ENCODE data around the gene F2.

F2 gene

GRCh38 chr11:46675288-46675851 is 43.6 kb upstream of the F2 start:
- no peak overlapping the region for H3K4me3 ChIP-seq (replicated peaks in 1 of 2; ENCODE audit: low read depth in 2 of 2, low read length in 2 of 2)
- TF ChIP-seq, protein P1, sequence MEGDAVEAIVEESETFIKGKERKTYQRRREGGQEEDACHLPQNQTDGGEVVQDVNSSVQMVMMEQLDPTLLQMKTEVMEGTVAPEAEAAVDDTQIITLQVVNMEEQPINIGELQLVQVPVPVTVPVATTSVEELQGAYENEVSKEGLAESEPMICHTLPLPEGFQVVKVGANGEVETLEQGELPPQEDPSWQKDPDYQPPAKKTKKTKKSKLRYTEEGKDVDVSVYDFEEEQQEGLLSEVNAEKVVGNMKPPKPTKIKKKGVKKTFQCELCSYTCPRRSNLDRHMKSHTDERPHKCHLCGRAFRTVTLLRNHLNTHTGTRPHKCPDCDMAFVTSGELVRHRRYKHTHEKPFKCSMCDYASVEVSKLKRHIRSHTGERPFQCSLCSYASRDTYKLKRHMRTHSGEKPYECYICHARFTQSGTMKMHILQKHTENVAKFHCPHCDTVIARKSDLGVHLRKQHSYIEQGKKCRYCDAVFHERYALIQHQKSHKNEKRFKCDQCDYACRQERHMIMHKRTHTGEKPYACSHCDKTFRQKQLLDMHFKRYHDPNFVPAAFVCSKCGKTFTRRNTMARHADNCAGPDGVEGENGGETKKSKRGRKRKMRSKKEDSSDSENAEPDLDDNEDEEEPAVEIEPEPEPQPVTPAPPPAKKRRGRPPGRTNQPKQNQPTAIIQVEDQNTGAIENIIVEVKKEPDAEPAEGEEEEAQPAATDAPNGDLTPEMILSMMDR (IDR thresholded peaks at IDR 0.05; ENCODE audit: low read depth, low read length), result peak; percentile 26
- DNase-seq (ENCODE audit: low read depth in 2 of 2), result peak; percentile 76

GRCh38 chr11:46675949-46676348 is 43.1 kb upstream of the F2 start:
- TF ChIP-seq, protein P1 (IDR thresholded peaks at IDR 0.05; ENCODE audit: low read depth, low read length), result no peak
- no peak overlapping the region for H3K4me3 ChIP-seq (replicated peaks in 1 of 2; ENCODE audit: low read depth in 2 of 2, low read length in 2 of 2)
- DNase-seq (ENCODE audit: low read depth in 2 of 2), result no peak

DNA sequence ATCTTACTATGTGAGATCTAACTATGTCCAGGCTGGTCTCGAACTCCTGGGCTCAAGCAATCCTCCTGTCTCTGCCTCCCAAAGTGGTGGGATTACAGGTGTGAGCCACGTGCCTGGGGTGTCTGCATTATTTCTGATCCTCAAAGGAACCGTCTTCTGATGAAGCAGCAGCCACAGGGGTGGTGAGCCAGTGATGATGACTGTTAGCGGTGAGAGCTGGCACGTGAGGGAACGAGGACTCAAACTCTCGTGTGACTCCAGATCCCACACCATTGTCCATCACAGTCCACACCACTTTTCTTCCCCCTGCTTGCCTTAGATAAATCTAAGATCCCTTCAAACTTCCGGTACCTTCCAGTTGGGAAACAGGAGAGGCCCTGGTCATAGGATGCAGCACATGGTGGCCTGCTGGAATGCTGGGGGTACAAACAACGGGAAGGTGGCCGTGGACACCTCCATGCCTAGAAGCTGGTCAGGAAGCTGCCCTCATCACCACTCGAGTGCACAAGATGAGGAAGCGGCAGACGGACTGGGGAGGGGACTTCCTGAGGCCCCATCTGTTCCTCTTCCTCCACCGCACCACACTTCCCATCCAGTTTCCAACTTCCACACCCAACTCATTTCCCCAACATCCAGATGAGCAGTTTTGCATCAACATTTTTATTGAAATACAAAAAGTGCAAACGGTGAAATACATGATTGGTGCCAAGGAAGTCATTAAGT is 42.4 kb upstream of the F2 start:
- TF ChIP-seq, protein P1 (IDR thresholded peaks at IDR 0.05; ENCODE audit: low read depth, low read length), result no peak
- H3K4me3 ChIP-seq (replicated peaks in 1 of 2; ENCODE audit: low read depth in 2 of 2, low read length in 2 of 2), result no peak overlapping the region

DNA sequence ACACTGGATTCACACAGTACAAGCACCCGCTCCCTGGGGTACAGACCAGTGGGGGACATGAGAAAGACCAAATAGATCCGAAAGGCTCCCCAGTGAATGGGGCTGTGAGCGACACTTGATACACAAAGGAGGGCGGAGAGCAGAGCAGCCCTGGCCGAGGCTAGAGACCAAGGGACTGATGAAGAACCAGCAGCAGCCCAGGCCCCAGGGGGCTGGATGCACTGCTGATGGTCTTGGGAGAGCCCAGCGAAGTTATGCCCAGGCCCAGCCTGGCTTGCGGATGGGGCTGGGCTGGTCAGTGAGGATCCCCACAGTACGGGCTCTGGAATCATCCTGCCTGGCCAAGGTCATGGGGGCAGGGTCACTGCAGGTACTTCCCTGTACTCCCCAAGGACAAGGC is 41.8 kb upstream of the F2 start:
- H3K4me3 ChIP-seq (replicated peaks in 1 of 2; ENCODE audit: low read depth in 2 of 2, low read length in 2 of 2), result no peak overlapping the region
- DNase-seq (ENCODE audit: low read depth in 2 of 2), result no peak
- TF ChIP-seq, protein P1 (IDR thresholded peaks at IDR 0.05; ENCODE audit: low read depth, low read length), result no peak

More for the DNA sequence above, 42.4 kb upstream of the F2 start:
- DNase-seq (ENCODE audit: low read depth in 2 of 2), result no peak

DNA sequence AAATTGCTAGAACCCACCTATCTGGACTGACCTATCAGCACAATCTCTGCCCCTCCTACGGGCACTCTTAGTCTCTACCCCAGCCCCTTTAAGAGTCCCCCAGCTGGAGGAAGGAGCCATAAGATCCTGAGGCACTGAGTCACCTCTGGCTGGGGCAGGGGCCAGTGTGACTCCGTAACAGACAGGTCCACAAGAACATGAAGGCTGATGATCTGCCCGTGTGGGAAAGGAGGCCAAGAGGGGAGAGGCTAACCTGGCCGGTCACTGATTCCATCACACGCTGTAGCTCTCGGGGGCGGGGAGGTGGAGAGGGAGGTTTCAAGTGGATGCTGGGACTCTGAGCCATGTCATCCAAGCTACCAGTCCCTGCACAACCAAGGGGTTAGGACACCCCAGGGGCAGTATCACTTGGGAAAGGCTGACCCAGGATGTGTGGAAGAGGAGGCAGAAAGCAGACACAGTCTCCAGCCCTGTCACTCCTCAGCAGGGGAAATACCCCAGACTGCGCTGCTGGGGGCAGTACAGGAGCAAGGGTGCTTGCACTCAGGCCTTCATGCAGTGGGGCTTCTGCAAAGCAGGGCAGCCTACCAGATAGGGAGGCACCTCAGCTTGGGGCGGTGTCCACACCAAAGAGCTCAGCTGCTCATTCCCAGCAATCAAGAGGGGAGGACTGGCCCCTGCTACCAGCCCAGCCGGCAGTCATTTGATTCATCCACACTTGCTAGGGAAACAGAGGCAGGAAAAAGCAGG is 40.8 kb upstream of the F2 start:
- H3K4me3 ChIP-seq (replicated peaks in 1 of 2; ENCODE audit: low read depth in 2 of 2, low read length in 2 of 2), result no peak overlapping the region
- TF ChIP-seq, protein P1 (IDR thresholded peaks at IDR 0.05; ENCODE audit: low read depth, low read length), result no peak
- peak in 1 of 2 donors; percentile 41 for DNase-seq (ENCODE audit: low read depth in 2 of 2)

- no peak overlapping the region for H3K4me3 ChIP-seq (replicated peaks in 1 of 2; ENCODE audit: low read depth in 2 of 2, low read length in 2 of 2)
- TF ChIP-seq, protein P1 (IDR thresholded peaks at IDR 0.05; ENCODE audit: low read depth, low read length), result no peak
- no peak for DNase-seq (ENCODE audit: low read depth in 2 of 2)
Observed at GRCh38 chr11:46678741-46679130, 40.3 kb upstream of the F2 start.

All from cardiac fibroblast (primary cell).